Lower leg skin (tissue), 4 donors: ENCODE data around the gene TMTC2. TPM values are rescaled to one million over a fixed set of nuclear protein-coding genes. Genes with fewer than 3 reads are reported as not detected.

Source experiments
- DNase-seq, 2 donors: peaks; one replicate each; pipeline ENCODE4 v3.0.0-alpha.2; 2019; ENCODE audit warnings: low spot score in 2 of 2
- H3K4me3 ChIP-seq: fragments of 200-600 bp; sonication (generic); 2 replicates; pipeline ENCODE4 v1.5.1; 2017; ENCODE audit warnings: mild to moderate bottlenecking, low read depth; ENCODE audit not compliant: poor library complexity, severe bottlenecking
- CTCF ChIP-seq, 3 donors: fragments of 450-650 bp; IDR thresholded peaks; one replicate each; pipeline ENCODE4 v1.5.1; 2016; ENCODE audit warnings: antibody characterized with exemption in 3 of 3, mild to moderate bottlenecking in 3 of 3, moderate library complexity in 2 of 3
- POLR2A ChIP-seq, 2 donors: fragments of 450-650 bp; IDR thresholded peaks; one replicate each; pipeline ENCODE4 v1.6.1; 2016 to 2017; ENCODE audit warnings: antibody characterized with exemption in 2 of 2, mild to moderate bottlenecking in 1 of 2, moderate library complexity in 1 of 2
- WGBS, 2 donors: methylation state at CpG; one replicate each; pipeline ENCODE4 v1.1.5; 2018; 5-methylcytosine and 5-hydroxymethylcytosine counted together
- intact Hi-C: fragments of 100-400 bp; cut with DNase I; formaldehyde crosslinking; loops from one replicate; pipeline ENCODE4 v1.15.0; 2023; ENCODE audit warnings: low total_unique reads
- total RNA-seq, 4 donors: library from RNA; depleted of rRNA; stranded (reverse); fragments of >200 nt; gene quantifications; one replicate each; pipeline ENCODE4 v1.1.0, GENCODE V29; 2016

The TMTC2 gene
- total RNA-seq, 4 donors from 2014 or later = 12.9 to 17.4 (median 14.5) TPM

- no peak for DNase-seq
- TF ChIP-seq CTCF (IDR thresholded peaks at IDR 0.05) (no peak), POLR2A (IDR thresholded peaks at IDR 0.05) (no peak)
- 68 to 85% methylated on average over 2 of the region's 2 CpGs for WGBS, 2 donors
- no peak overlapping the region for H3K4me3 ChIP-seq
- intact Hi-C loops = no loop called here
Observed at GRCh38 chr12:83040991-83041390, 354.3 kb downstream of the TMTC2 start.

GRCh38 chr12:83042441-83043200 is 355.9 kb downstream of the TMTC2 start:
- WGBS, 2 donors = 69 to 75% methylated on average over 9 of the region's 9 CpGs
- no peak overlapping the region for H3K4me3 ChIP-seq
- TF ChIP-seq CTCF (IDR thresholded peaks at IDR 0.05) (no peak), POLR2A (IDR thresholded peaks at IDR 0.05) (no peak)
- intact Hi-C loops = no loop called here
- no peak for DNase-seq

GRCh38 chr12:83044736-83045135 is 358.0 kb downstream of the TMTC2 start:
- TF ChIP-seq CTCF (IDR thresholded peaks at IDR 0.05) = no peak
- no peak for TF ChIP-seq POLR2A (IDR thresholded peaks at IDR 0.05)
- H3K4me3 ChIP-seq = no peak overlapping the region
- WGBS, 2 donors = 66 to 78% methylated on average over 1 of the region's 1 CpG
- intact Hi-C loops = no loop called here
- DNase-seq = no peak

- no peak overlapping the region for H3K4me3 ChIP-seq
Observed at GRCh38 chr12:83046019-83046418, 359.3 kb downstream of the TMTC2 start.

GRCh38 chr12:83049306-83049705 is 362.6 kb downstream of the TMTC2 start:
- no peak for TF ChIP-seq POLR2A (IDR thresholded peaks at IDR 0.05)
- intact Hi-C loops = no loop called here
- 94 to 97% methylated on average over 5 of the region's 5 CpGs for WGBS, 2 donors
- no peak for DNase-seq
- H3K4me3 ChIP-seq = no peak overlapping the region

More at GRCh38 chr12:83046019-83046418, 359.3 kb downstream of the TMTC2 start:
- intact Hi-C loops = no loop called here
- DNase-seq = no peak
- TF ChIP-seq POLR2A (IDR thresholded peaks at IDR 0.05) (no peak), CTCF (IDR thresholded peaks at IDR 0.05) (no peak)
- WGBS, 2 donors = 66 to 76% methylated on average over 5 of the region's 5 CpGs

- TF ChIP-seq CTCF (IDR thresholded peaks at IDR 0.05) (no peak), POLR2A (IDR thresholded peaks at IDR 0.05) (no peak)
- WGBS, 2 donors = 94 to 96% methylated on average over 4 of the region's 4 CpGs
- H3K4me3 ChIP-seq = no peak overlapping the region
- intact Hi-C loops = no loop called here
- no peak for DNase-seq
Observed at GRCh38 chr12:83052890-83053541, 366.3 kb downstream of the TMTC2 start.
